HG02938 (cell line): ENCODE data around the gene PPEF1.
A peak's percentile ranks its signal among the peaks of the same experiment; 100 is the strongest.
"Not testable (repeated sequence)": the region's sequence is repeated elsewhere in the genome, so short reads cannot be mapped to it uniquely, and the experiment has no call there.

Experiments used
- ATAC-seq: cut with Tn5 transposase; IDR thresholded peaks from one replicate; pipeline ENCODE4 v1.9.1; 2021; ENCODE audit warnings: mild to moderate bottlenecking, moderate library complexity; ENCODE audit not compliant: unreplicated experiment

The PPEF1 gene

GRCh38 chrX:18792828-18793227 is 85.4 kb downstream of the PPEF1 start:
- no peak for ATAC-seq

- ATAC-seq: no peak
These were observed 86.2 kb downstream of the PPEF1 start for GRCh38 chrX:18793601-18794089.

GRCh38 chrX:18797141-18797540 is 89.7 kb downstream of the PPEF1 start:
- ATAC-seq: no peak

GRCh38 chrX:18799911-18800310 is 92.5 kb downstream of the PPEF1 start:
- no peak for ATAC-seq

DNA sequence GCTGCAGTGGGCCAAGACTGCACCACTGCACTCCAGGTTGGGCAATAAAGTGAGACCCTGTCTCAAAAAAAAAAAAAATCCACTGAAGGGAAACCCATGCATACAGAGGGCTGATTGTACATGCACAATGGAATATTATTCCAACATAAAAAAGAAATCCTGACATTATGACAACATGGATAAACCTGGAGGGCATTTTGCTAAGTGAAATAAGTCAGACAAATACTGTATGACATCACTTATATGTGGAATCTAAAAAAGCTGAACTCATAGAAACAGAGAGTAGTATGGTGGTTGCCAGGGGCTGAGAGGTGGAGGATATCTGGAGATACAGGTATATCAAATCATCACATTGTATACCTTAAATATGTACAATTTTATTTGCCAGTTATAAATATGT is 102.2 kb downstream of the PPEF1 start:
- ATAC-seq: no peak

DNA sequence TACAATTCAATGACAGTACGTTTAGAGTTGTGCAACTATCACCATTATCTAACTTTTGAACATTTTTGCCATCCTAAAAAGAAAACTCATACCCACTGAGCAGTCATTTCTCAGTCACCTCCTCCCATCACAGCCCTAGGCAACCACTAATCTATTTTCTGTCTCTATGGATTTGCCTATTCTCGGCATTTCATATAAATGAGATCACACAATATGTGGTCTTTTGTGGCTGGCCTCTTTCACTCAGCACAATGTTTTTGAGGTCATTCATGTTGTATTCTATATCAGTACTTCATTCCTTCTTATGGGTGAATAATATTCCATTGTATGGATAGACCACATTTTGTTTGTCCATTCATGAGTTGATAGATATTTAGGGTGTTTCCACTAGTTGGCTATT is 103.0 kb downstream of the PPEF1 start:
- no peak for ATAC-seq

GRCh38 chrX:18825375-18825774 is 117.9 kb downstream of the PPEF1 start:
- no peak for ATAC-seq

GRCh38 chrX:18828832-18829404 is 121.5 kb downstream of the PPEF1 start:
- no peak for ATAC-seq

- no peak for ATAC-seq
These were observed 125.8 kb downstream of the PPEF1 start for GRCh38 chrX:18833071-18833731.

GRCh38 chrX:18847901-18848300 is 140.5 kb downstream of the PPEF1 start:
- not testable (repeated sequence) for ATAC-seq

GRCh38 chrX:18855919-18856644 is 148.6 kb downstream of the PPEF1 start:
- ATAC-seq: peak; percentile 92

GRCh38 chrX:18856645-18856997 is 149.2 kb downstream of the PPEF1 start:
- no peak for ATAC-seq

DNA sequence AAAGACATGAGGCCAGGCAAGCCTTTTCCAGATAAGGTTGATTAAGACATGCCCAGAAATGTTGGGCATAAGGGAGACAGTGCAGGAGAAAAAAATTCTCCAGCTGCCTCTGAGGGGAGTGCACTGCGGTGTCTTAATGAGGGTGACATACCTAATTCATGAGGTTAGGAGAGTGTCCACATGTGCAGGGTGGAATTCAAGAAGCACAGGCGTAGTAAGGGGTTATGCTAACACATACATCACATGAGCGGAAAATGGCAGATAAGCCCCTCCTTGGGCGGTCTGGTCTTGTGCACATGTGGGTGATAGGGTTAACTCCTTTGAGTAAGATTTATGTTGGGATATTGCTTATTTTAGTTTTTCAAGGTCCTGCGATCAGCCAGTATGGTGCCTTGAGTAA is 154.1 kb downstream of the PPEF1 start:
- no peak for ATAC-seq

- ATAC-seq: no peak
These were observed 157.0 kb downstream of the PPEF1 start for GRCh38 chrX:18864390-18864920.

- ATAC-seq: no peak
These were observed 163.9 kb downstream of the PPEF1 start for GRCh38 chrX:18871161-18871890.

DNA sequence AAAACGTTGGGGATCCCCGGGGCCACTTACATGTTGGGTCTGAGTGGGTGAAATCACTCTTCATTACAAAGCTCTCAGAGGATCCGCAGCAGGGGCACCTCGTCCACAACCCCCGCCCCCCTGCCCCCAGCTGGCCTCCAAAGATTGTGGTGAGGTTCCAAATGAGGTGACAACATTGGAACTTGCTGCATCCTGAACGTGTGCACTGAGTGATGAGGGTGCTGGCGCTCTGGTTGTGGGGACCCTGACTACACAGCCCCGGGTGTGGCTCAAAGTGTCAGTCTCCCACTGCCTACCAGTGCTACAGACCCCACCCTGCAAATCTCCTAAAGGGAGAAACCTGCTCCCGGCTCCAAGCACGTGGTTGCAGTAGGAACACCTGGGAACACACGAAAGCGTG is 164.5 kb downstream of the PPEF1 start:
- no peak for ATAC-seq

DNA sequence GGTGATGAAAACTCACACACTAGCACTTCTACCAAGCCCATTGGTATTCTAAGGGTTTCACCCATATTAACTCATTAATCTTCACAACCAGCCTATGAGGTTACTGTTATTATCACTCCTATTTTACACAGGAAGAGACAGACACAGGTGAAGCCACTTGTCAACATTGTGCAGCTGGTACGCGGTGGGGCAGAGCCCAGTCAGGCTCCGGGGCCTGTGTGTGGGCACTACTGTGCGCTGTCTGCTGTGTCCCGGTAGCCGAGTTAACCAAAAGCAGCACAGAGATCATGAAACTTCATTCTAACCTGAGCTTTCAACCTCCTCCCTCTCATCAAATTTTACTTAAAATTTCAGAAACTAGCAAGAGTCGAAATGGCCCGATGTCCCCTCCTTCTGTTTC is 165.2 kb downstream of the PPEF1 start:
- ATAC-seq: no peak

- no peak for ATAC-seq
These were observed 165.8 kb downstream of the PPEF1 start for GRCh38 chrX:18873189-18873791.

DNA sequence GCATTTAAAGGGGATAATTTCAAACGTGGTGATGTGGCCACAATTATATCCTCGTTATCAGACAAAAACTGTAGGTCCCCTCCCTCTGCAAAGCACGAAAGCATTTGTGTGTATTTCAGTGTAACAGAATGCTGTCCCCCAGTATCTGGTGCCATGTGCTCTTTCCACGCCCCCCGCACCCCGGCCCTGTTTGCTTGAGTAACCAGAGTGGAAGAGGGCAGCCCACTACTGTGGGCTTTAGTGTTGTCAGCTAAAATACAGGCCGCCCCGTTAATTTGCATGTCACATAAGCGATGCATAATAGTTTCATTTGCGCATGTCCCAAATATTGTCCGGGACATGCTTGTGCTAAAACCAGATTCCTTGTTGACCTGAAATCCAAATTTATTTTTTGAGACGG is 166.4 kb downstream of the PPEF1 start:
- ATAC-seq: no peak

- ATAC-seq: no peak
These were observed 167.3 kb downstream of the PPEF1 start for GRCh38 chrX:18874560-18875255.
